Stimulated activated naive CD4-positive, alpha-beta T cell treated with Interleukin-2 at 50 U/mL for 16 hours (primary cell): ENCODE results near the gene NKAIN2.

Experiments
- DNase-seq: peaks from one replicate; lab custom pipeline; 2025; lab: John Stamatoyannopoulos, UW

Gene NKAIN2

GRCh38 chr6:124829822-124830221 lies 1026.2 kb downstream of the NKAIN2 start:
- DNase-seq, result no peak

GRCh38 chr6:124830506-124830905 lies 1026.8 kb downstream of the NKAIN2 start:
- no peak for DNase-seq

DNA sequence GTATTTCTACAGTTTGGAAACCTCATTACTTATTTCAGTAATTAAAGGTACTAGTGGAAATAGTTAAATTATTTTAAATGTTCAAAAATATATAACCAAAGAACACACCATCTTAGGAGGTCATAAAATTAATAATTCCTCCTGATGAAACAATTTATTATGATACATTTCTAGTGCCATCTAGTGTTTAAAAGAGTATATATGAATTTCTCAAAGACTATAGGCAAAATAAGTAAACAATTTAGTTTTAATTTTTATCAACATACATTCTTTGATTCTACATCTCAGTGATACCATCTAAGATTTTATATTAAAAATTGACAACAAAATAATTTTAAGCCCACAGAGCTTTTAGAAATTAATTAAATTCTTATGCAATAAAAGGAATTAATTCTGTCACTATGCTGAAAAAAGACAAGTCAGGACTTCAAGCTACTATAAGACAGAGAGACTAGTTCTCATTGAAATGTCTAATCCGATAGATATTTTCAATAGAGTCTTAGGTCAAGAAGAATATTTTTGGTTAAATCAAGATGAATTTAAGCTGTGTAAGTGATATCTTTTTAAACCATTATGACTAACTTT lies 1050.8 kb downstream of the NKAIN2 start:
- DNase-seq, result no peak

DNA sequence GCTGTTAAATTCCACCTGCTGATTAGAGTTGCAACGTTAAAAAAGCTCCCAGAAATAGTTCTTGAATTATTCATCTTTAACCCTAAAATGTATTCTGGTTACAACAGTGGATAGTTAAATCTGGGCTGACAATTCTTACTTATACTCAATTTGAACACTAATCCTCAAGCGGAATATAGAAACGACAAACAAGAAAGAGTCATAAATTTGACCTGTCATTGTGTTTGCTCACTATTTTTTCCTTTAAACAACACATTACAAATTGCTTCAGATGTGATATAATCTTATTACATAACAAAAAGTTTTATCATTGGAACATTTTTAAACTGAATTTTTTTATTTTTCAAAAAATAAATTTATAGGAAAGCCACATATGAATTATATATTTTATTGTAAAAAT lies 1054.1 kb downstream of the NKAIN2 start:
- no peak for DNase-seq

GRCh38 chr6:124858564-124858963 lies 1054.9 kb downstream of the NKAIN2 start:
- DNase-seq, result no peak

DNA sequence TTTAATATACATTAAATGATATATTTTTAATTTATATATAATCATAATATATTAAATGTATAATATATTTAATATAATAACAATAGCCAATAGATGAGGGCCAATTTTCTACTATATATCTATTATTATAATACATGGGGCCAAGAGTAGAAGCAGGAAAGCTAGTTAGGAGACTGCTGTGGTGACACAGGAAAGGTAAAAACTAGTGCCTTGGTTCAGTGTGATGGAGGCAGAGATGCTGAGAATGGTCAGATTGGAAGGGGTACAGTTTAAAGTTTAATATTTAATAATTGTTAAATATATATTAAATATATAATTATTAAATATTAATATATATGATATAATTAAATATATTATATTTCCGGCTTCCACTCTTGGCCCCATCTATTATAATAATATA lies 1055.7 kb downstream of the NKAIN2 start:
- no peak for DNase-seq

- DNase-seq, result no peak
Observed at GRCh38 chr6:124866040-124866439, 1062.4 kb downstream of the NKAIN2 start.

DNA sequence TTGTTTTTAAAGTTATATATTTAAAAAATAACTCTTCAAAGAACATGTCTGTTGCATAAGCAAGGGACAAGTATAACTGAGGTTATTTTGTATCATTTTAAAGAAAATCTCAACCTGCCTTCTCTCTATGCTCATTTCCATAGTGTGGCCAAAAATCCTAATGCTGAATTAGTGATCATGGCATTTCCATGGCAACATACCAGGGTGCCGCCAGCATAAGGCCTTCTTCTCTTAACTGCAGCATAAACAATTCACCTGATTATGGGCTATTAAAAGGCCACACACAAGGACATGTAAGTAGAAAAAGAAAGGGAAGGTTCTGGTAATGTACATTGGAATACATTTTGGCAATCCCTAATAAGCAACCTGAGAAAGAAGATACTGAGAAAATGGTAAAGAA lies 1063.5 kb downstream of the NKAIN2 start:
- DNase-seq, result no peak

DNA sequence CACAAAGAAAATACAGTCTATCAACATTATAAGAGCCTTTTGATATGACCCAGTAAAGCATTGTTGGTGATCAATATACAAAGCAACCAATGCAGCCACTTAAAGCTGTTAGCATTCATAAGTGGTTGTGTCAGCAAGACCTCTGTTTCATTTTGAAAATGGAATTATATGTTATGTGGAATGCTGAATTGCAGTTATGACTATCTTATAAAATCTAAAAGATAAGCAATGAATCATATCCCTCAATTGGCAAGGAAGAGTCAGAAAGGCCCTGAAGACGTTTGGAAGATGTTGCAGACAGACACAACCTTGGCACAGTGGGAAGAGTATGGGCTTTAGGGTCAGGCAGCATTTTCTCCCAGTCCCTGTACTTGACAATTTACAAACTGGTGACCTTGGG lies 1064.8 kb downstream of the NKAIN2 start:
- DNase-seq, result no peak

DNA sequence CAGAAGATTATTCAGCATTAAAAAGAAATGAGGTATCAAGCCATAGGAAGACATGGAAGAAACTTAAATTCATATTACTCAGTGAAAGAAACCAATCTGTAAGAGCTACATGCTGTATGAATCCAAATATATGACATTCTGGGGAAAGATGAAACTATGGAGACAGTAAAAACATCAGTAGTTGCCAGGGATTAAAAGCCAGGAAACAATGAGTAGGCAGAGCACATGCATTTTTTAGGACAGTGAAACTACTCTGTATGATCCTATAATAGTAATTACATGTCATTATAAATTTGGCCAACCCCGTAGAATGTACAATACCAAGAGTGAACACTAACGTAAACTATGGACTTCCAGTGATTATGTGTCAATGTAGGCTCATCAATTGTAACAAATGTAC lies 1065.8 kb downstream of the NKAIN2 start:
- DNase-seq, result no peak

- DNase-seq, result no peak
Observed at GRCh38 chr6:124870611-124871459, 1067.2 kb downstream of the NKAIN2 start.

DNA sequence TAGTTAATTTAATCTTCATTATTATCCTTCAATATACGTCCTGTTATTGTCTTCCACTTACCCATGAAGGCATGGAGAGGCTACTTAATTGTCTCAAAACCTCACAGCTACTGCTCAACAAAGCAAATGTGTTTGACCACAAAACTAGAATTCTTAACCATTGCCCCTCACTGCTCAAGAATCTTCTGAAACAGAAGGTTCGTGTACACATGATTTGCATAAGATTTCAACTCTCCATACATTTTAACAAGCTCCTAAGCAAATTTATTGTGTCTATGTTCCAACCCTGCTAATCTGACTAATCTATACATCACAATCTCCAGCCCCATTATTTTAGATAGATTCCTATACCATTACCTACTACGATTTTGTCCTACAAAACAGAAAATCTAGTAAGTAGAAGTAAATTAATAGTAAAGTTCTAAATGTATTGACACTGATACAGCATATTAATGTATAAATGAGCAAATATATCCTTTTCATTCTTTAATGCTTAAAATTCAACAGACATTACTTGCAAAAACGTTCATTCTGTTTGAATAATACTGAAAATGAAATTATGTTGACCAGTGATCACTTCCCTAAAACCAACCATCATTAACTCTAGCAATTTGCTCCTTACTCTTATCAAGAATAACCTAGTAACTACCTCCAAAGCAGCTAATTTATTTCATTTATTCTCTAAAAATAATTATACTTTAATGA lies 1068.8 kb downstream of the NKAIN2 start:
- no peak for DNase-seq

DNA sequence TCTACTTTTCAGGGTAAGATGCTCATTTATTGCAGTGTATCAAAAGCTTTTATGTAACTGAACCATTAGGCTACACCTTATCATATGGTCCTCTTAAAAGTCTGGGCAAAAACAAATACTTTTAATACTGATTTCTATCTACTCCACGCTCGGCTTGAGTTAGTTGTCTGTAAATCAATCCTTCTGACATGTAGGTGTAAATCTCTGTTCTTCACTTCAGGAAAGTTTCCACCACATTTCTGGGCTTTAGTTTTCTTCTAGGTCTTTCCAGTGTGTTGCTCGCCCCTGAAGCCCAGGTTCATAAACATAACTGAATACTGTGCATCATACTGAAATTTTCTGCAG lies 1069.4 kb downstream of the NKAIN2 start:
- DNase-seq, result no peak
